ENCODE measurements around the gene ZDHHC11. TPM values are rescaled to one million over a fixed set of nuclear protein-coding genes. Genes with fewer than 3 reads are reported as not detected.

Gene ZDHHC11
- total and polyA plus RNA-seq, 2 of the 4 experiments (the other 2 are of a cell fraction): 0.36 to 1.6 TPM

- Histone ChIP-seq H2BK20ac (ENCODE audit: low read depth, low read length) (no peak overlapping the region), H2BK120ac (ENCODE audit: low read depth, low read length) (no peak overlapping the region), H4K8ac (ENCODE audit: low read depth in 2 of 2, low read length in 2 of 2) (no peak overlapping the region), H3K27me3 (ENCODE audit: control insufficient read depth, insufficient read depth, low read length) (peaks cover 5% of the 10 kb centered on the region; the same call in 1 of the 2 replicates), H2AK9ac (replicated peaks; ENCODE audit: low read depth, low read length, poor library complexity) (no peak overlapping the region), H4K91ac (ENCODE audit: insufficient read depth, low read depth, low read length) (no peak overlapping the region), H2AK5ac (ENCODE audit: low read depth, low read length) (no peak overlapping the region), H2BK5ac (ENCODE audit: low read depth, low read length, poor library complexity, severe bottlenecking) (no peak overlapping the region), H4K20me1 (ENCODE audit: insufficient read depth, low read length) (peaks cover 13% of the 10 kb centered on the region), H3K9me1 (ENCODE audit: insufficient read depth, low read length) (peaks cover 10% of the 10 kb centered on the region), H3K4me1 (ENCODE audit: control insufficient read depth, insufficient read depth, low read length) (no peaks in the 10 kb centered on the region), H3K4ac (ENCODE audit: low read depth, low read length) (no peak overlapping the region), H3K56ac (ENCODE audit: extremely low read depth, insufficient read depth, low read length) (no peak overlapping the region), H2BK15ac (ENCODE audit: low read depth, low read length) (no peak overlapping the region), H3K9ac (ENCODE audit: low read depth, low read length) (no peak overlapping the region), H3K79me1 (ENCODE audit: low read depth in 1 of 2, low read length in 2 of 2) (no peaks in the 10 kb centered on the region), H3K27ac (ENCODE audit: insufficient read depth, low read length) (no peak overlapping the region), H3K36me3 (ENCODE audit: control insufficient read depth, insufficient read depth, low read length) (no peaks in the 10 kb centered on the region), H3K4me3 (ENCODE audit: insufficient read depth, low read depth, low read length) (no peak overlapping the region), H4K5ac (ENCODE audit: low read depth, low read length) (no peak overlapping the region), H3K9me3 (ENCODE audit: control insufficient read depth, insufficient read depth, low read length) (no peaks in the 10 kb centered on the region), H3K14ac (replicated peaks; ENCODE audit: low read depth, low read length) (no peak overlapping the region), H3K23ac (ENCODE audit: low read depth, low read length) (no peak overlapping the region), H3K18ac (ENCODE audit: low read depth, low read length) (no peak overlapping the region), H2AFZ (replicated peaks; ENCODE audit: low read length, poor library complexity) (no peak overlapping the region), H3K4me2 (ENCODE audit: low read depth, low read length) (no peak overlapping the region)
- WGBS, 2 experiments (ENCODE audit: extremely low coverage in 2 of 2, insufficient read length in 1 of 2): 89% methylated on average over 39 of the region's 55 CpGs; no CpG with 5 or more reads in 1 of the 2 experiments
- intact Hi-C loops (cut with micrococcal nuclease) (no loop called here), dilution Hi-C loops (cut with HindIII; ENCODE audit: low sequenced_read_pairs, unreplicated experiment) (no loop called here), in situ Hi-C loops (cut with MboI; ENCODE audit: low sequenced_read_pairs) (no loop called here)
- no peak for TF ChIP-seq RAD21 (IDR thresholded peaks at IDR 0.05; ENCODE audit: low read length)
- TF ChIP-seq POLR2A (IDR thresholded peaks at IDR 0.05; ENCODE audit: low read depth, low read length): no peak
- TF ChIP-seq ELK1 (IDR thresholded peaks at IDR 0.05; ENCODE audit: borderline replicate concordance, low read depth, low read length): no peak
- no peak for TF ChIP-seq CHD1 (IDR thresholded peaks at IDR 0.05; ENCODE audit: low read depth, low read length)
- TF ChIP-seq CEBPB (IDR thresholded peaks at IDR 0.05; ENCODE audit: low read depth, low read length): no peak
- TF ChIP-seq NFE2L2 (IDR thresholded peaks at IDR 0.05; ENCODE audit: low read depth, low read length): no peak
- no peak for TF ChIP-seq SMC3 (IDR thresholded peaks at IDR 0.05; ENCODE audit: low read depth, low read length)
- no peak for TF ChIP-seq RFX5 (IDR thresholded peaks at IDR 0.05; ENCODE audit: low read depth, low read length)
- ChIA-PET CTCF (no interaction called here), POLR2A (ENCODE audit: unreplicated experiment) (no interaction called here)
- no peak for ATAC-seq (ENCODE audit: low read depth)
- BruUV-seq (replicated peaks): no TSS peak
- DNase-seq: no peak
These were observed 1.9 kb upstream of the ZDHHC11 start for GRCh38 chr5:852431-853401.
